IPS-18a (cell line): Measurements from ENCODE around the gene CYP19A1.
A peak's percentile ranks its signal among the peaks of the same experiment; 100 is the strongest.
"Not testable (repeated sequence)": the region's sequence is repeated elsewhere in the genome, so short reads cannot be mapped to it uniquely, and the experiment has no call there.

Experiments used
- H3K27ac ChIP-seq: one replicate; pipeline ENCODE4 v1.5.1; 2013; ENCODE audit warnings: low read length
- H3K27me3 ChIP-seq: one replicate; pipeline ENCODE4 v1.6.1; 2013; ENCODE audit warnings: mild to moderate bottlenecking, low read length; ENCODE audit not compliant: control insufficient read depth, insufficient read depth
- H3K36me3 ChIP-seq: one replicate; pipeline ENCODE4 v1.6.1; 2013; ENCODE audit warnings: low read depth, low read length; ENCODE audit not compliant: control insufficient read depth
- H3K4me1 ChIP-seq: one replicate; pipeline ENCODE4 v1.6.1; 2013; ENCODE audit warnings: low read depth, low read length; ENCODE audit not compliant: control insufficient read depth
- H3K4me3 ChIP-seq: one replicate; pipeline ENCODE4 v1.5.1; 2013; ENCODE audit warnings: low read length
- H3K9ac ChIP-seq: one replicate; pipeline ENCODE4 v1.6.1; 2013; ENCODE audit warnings: mild to moderate bottlenecking, low read length, moderate library complexity
- H3K9me3 ChIP-seq: one replicate; pipeline ENCODE4 v1.6.1; 2013; ENCODE audit warnings: low read depth, low read length; ENCODE audit not compliant: control insufficient read depth

The CYP19A1 gene

GRCh38 chr15:51267051-51267702 lies 71.2 kb downstream of the CYP19A1 start:
- Histone ChIP-seq H3K27ac (no peak overlapping the region), H3K9me3 (no peaks in the 10 kb centered on the region), H3K4me1 (peaks cover 3% of the 10 kb centered on the region), H3K4me3 (peak overlapping the region; percentile 61), H3K36me3 (no peaks in the 10 kb centered on the region), H3K27me3 (peaks cover 38% of the 10 kb centered on the region), H3K9ac (no peak overlapping the region)

- peak overlapping the region; percentile 61 for H3K4me3 ChIP-seq
- no peak overlapping the region for H3K9ac ChIP-seq
- H3K36me3 ChIP-seq, result no peaks in the 10 kb centered on the region
- no peak overlapping the region for H3K27ac ChIP-seq
- peaks cover 38% of the 10 kb centered on the region for H3K27me3 ChIP-seq
- H3K4me1 ChIP-seq, result peaks cover 3% of the 10 kb centered on the region
- H3K9me3 ChIP-seq, result peaks cover 1% of the 10 kb centered on the region
These were observed 71.7 kb downstream of the CYP19A1 start for GRCh38 chr15:51266656-51267050.

GRCh38 chr15:51265037-51265555 lies 73.3 kb downstream of the CYP19A1 start:
- no peak overlapping the region for H3K4me3 ChIP-seq
- peaks cover 3% of the 10 kb centered on the region for H3K4me1 ChIP-seq
- no peak overlapping the region for H3K9ac ChIP-seq
- H3K36me3 ChIP-seq, result no peaks in the 10 kb centered on the region
- H3K27ac ChIP-seq, result no peak overlapping the region
- peaks cover 38% of the 10 kb centered on the region for H3K27me3 ChIP-seq
- H3K9me3 ChIP-seq, result peaks cover 2% of the 10 kb centered on the region

GRCh38 chr15:51263726-51264125 lies 74.7 kb downstream of the CYP19A1 start:
- H3K9ac ChIP-seq, result no peak overlapping the region
- H3K36me3 ChIP-seq, result no peaks in the 10 kb centered on the region
- H3K27me3 ChIP-seq, result peaks cover 38% of the 10 kb centered on the region
- H3K4me3 ChIP-seq, result no peak overlapping the region
- peaks cover 3% of the 10 kb centered on the region for H3K4me1 ChIP-seq
- H3K9me3 ChIP-seq, result peaks cover 2% of the 10 kb centered on the region
- no peak overlapping the region for H3K27ac ChIP-seq

GRCh38 chr15:51263116-51263515 lies 75.3 kb downstream of the CYP19A1 start:
- Histone ChIP-seq H3K4me3 (no peak overlapping the region), H3K27me3 (peaks cover 33% of the 10 kb centered on the region), H3K36me3 (no peaks in the 10 kb centered on the region), H3K9me3 (peaks cover 2% of the 10 kb centered on the region), H3K9ac (no peak overlapping the region), H3K27ac (no peak overlapping the region), H3K4me1 (peaks cover 3% of the 10 kb centered on the region)

- Histone ChIP-seq H3K4me1 (peaks cover 3% of the 10 kb centered on the region), H3K27ac (no peak overlapping the region), H3K9me3 (peaks cover 2% of the 10 kb centered on the region), H3K9ac (no peak overlapping the region), H3K4me3 (no peak overlapping the region), H3K36me3 (no peaks in the 10 kb centered on the region), H3K27me3 (peaks cover 27% of the 10 kb centered on the region)
These were observed 75.9 kb downstream of the CYP19A1 start for GRCh38 chr15:51262463-51262862.

GRCh38 chr15:51261113-51261512 lies 77.3 kb downstream of the CYP19A1 start:
- not testable (repeated sequence) for H3K4me1 ChIP-seq, H3K36me3 ChIP-seq, H3K27ac ChIP-seq, H3K9ac ChIP-seq, H3K4me3 ChIP-seq, H3K9me3 ChIP-seq
- peaks cover 13% of the 10 kb centered on the region for H3K27me3 ChIP-seq

GRCh38 chr15:51260202-51260601 lies 78.2 kb downstream of the CYP19A1 start:
- no peak overlapping the region for H3K9ac ChIP-seq
- H3K27me3 ChIP-seq, result peaks cover 4% of the 10 kb centered on the region
- H3K9me3 ChIP-seq, result peaks cover 2% of the 10 kb centered on the region
- H3K36me3 ChIP-seq, result no peaks in the 10 kb centered on the region
- H3K27ac ChIP-seq, result no peak overlapping the region
- H3K4me3 ChIP-seq, result no peak overlapping the region
- no peaks in the 10 kb centered on the region for H3K4me1 ChIP-seq

GRCh38 chr15:51255533-51255932 lies 82.9 kb downstream of the CYP19A1 start:
- H3K9ac ChIP-seq, result no peak overlapping the region
- H3K36me3 ChIP-seq, result no peaks in the 10 kb centered on the region
- no peaks in the 10 kb centered on the region for H3K27me3 ChIP-seq
- no peaks in the 10 kb centered on the region for H3K4me1 ChIP-seq
- no peaks in the 10 kb centered on the region for H3K9me3 ChIP-seq
- no peak overlapping the region for H3K4me3 ChIP-seq
- H3K27ac ChIP-seq, result no peak overlapping the region

GRCh38 chr15:51253366-51253765 lies 85.0 kb downstream of the CYP19A1 start:
- H3K27me3 ChIP-seq, result no peaks in the 10 kb centered on the region
- no peaks in the 10 kb centered on the region for H3K36me3 ChIP-seq
- H3K9me3 ChIP-seq, result no peaks in the 10 kb centered on the region
- no peak overlapping the region for H3K4me3 ChIP-seq
- no peaks in the 10 kb centered on the region for H3K4me1 ChIP-seq
- H3K27ac ChIP-seq, result no peak overlapping the region
- H3K9ac ChIP-seq, result no peak overlapping the region

GRCh38 chr15:51252671-51253070 lies 85.7 kb downstream of the CYP19A1 start:
- Histone ChIP-seq H3K27ac (no peak overlapping the region), H3K4me3 (no peak overlapping the region), H3K27me3 (no peaks in the 10 kb centered on the region), H3K36me3 (no peaks in the 10 kb centered on the region), H3K9me3 (no peaks in the 10 kb centered on the region), H3K9ac (no peak overlapping the region), H3K4me1 (no peaks in the 10 kb centered on the region)

- H3K27ac ChIP-seq, result no peak overlapping the region
- no peaks in the 10 kb centered on the region for H3K27me3 ChIP-seq
- H3K36me3 ChIP-seq, result no peaks in the 10 kb centered on the region
- H3K4me3 ChIP-seq, result no peak overlapping the region
- no peaks in the 10 kb centered on the region for H3K9me3 ChIP-seq
- H3K9ac ChIP-seq, result no peak overlapping the region
- H3K4me1 ChIP-seq, result no peaks in the 10 kb centered on the region
These were observed 86.8 kb downstream of the CYP19A1 start for GRCh38 chr15:51251556-51251955.
